Hepatocyte (in vitro differentiated cells): ENCODE data around the gene FAM163A. TPM values are rescaled to one million over a fixed set of nuclear protein-coding genes. Genes with fewer than 3 reads are reported as not detected.

ENCODE experiments used
- DNase-seq: peaks from one replicate; pipeline ENCODE4 v3.0.0-alpha.2; 2016; ENCODE audit warnings: low spot score
- H2AFZ ChIP-seq: fragments of 200-600 bp; sonication (generic); 2 replicates; pipeline ENCODE4 v1.6.0; 2016; ENCODE audit warnings: antibody characterized with exemption, mild to moderate bottlenecking
- H3K27ac ChIP-seq: fragments of 200-600 bp; sonication (generic); 2 replicates; pipeline ENCODE4 v1.5.1; 2016; ENCODE audit warnings: mild to moderate bottlenecking
- H3K27me3 ChIP-seq: fragments of 200-600 bp; sonication (generic); 2 replicates; pipeline ENCODE4 v1.6.1; 2016
- H3K36me3 ChIP-seq: fragments of 200-600 bp; sonication (generic); replicated peaks from 2 replicates; pipeline ENCODE4 v1.5.1; 2016; ENCODE audit warnings: low read depth; ENCODE audit not compliant: insufficient read depth
- H3K4me1 ChIP-seq: fragments of 200-600 bp; sonication (generic); 2 replicates; pipeline ENCODE4 v1.5.1; 2016; ENCODE audit warnings: mild to moderate bottlenecking, moderate library complexity; ENCODE audit not compliant: insufficient read depth
- H3K4me2 ChIP-seq: fragments of 200-600 bp; sonication (generic); 2 replicates; pipeline ENCODE4 v1.6.0; 2016
- H3K4me3 ChIP-seq: fragments of 200-600 bp; sonication (generic); 2 replicates; pipeline ENCODE4 v1.5.1; 2016; ENCODE audit warnings: mild to moderate bottlenecking
- H3K79me2 ChIP-seq: fragments of 200-600 bp; sonication (generic); 2 replicates; pipeline ENCODE4 v1.6.0; 2017; ENCODE audit warnings: mild to moderate bottlenecking
- H3K9me2 ChIP-seq: fragments of 200-600 bp; sonication (generic); replicated peaks from 2 replicates; pipeline ENCODE4 v1.6.0; 2017; ENCODE audit warnings: mild to moderate bottlenecking; ENCODE audit not compliant: insufficient read depth
- H3K9me3 ChIP-seq: fragments of 200-600 bp; sonication (generic); 2 replicates; pipeline ENCODE4 v1.5.1; 2016; ENCODE audit warnings: low read depth, mild to moderate bottlenecking
- H4K20me1 ChIP-seq: fragments of 200-600 bp; sonication (generic); 2 replicates; pipeline ENCODE4 v1.6.0; 2016; ENCODE audit warnings: mild to moderate bottlenecking; ENCODE audit not compliant: insufficient read depth, poor library complexity, severe bottlenecking
- EZH2 ChIP-seq: fragments of 200-600 bp; sonication (generic); IDR thresholded peaks from 2 replicates; pipeline ENCODE4 v1.6.1; 2016; ENCODE audit warnings: antibody characterized with exemption, mild to moderate bottlenecking, borderline replicate concordance
- EZH2phosphoT487 ChIP-seq: fragments of 200-600 bp; sonication (generic); IDR thresholded peaks from one replicate; pipeline ENCODE4 v1.6.1; 2018; ENCODE audit warnings: antibody characterized with exemption, mild to moderate bottlenecking, low read depth, moderate library complexity; ENCODE audit not compliant: unreplicated experiment, severe bottlenecking
- WGBS: methylation state at CpG from one replicate; pipeline ENCODE4 v1.1.6; 2016; ENCODE audit warnings: low lambda C conversion rate; ENCODE audit errors: missing lambda C conversion rate; 5-methylcytosine and 5-hydroxymethylcytosine counted together
- polyA plus RNA-seq: library from polyadenylated mRNA; unstranded; fragments of >200 nt; fragmentation: Nextera tagmentation; extraction: Ambion mirVana; gene quantifications from 2 replicates; pipeline ENCODE4 v1.2.1, GENCODE V29; 2016
- total RNA-seq: library from RNA; depleted of rRNA; stranded (reverse); fragments of >200 nt; gene quantifications from 2 replicates; pipeline ENCODE4 v1.2.3, GENCODE V29; 2014
- TF ChIP-seq, protein P1 (sequence below): fragments of 200-600 bp; sonication (generic); IDR thresholded peaks from 2 replicates; pipeline ENCODE4 v1.5.1; 2016; ENCODE audit warnings: antibody characterized with exemption, mild to moderate bottlenecking; ENCODE audit not compliant: poor library complexity

Gene FAM163A
- total and polyA plus RNA-seq, 2 experiments from 2014 or later, result 0.43 to 0.87 TPM

DNA sequence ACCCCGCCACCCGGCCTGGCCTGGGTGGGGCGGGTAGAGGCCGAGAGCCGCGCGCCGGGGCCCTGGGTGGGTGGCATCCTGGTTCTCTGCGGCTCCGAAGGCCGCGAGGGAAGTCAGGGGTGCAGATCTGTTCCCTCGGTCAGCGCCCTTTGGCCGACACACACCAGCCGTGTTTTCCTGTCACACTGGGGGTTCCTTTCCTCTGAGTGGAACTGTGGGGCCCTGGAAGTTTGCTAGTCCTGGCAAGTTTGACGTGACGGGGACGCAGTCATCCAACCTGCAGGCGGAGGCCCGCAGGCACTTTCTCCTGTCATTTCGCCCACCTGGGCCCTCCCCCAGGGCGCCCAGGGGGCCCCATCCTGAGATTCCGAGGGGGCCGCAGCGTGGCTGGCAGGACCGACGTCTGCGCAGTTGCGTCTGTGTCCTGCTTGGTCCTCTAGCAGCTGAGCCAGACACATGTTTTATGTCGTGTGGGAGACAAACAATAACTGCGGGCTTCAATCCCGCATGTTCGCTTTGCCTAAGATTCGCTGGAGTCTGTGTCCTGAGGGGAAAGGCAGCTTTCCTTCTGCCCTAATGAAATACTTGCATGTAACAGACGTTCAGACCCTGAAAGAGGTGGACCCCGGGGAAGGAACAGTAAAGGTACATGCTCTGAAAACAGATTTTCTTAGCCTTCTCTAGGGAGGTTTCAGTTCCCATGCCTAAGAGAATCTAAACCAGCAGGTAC is 1.5 kb downstream of the FAM163A start:
- no peak overlapping the region for H3K4me3 ChIP-seq

DNA sequence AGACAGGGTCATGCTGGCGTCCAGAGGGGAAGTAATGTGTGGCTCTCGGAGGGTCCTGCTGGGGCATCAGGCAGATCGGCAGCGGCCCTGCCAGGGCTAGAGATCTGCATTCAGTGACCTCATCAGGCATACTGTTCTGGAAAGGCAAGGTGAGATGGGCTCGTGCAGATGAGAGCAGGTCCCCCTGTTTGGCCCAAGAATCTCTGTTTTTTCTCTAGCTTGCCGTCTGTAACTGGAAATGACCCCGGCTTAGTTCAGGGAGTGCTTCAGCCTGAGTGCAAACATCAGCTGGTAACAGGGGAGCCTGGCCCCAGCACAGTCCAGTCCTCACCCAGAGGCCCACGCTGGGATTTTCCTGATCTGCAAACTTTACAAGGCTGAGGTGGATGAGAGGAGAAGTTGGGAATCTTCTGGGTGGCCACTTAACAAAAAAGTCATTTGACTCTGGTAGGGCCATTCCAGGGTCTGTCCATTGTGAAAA is 2.1 kb downstream of the FAM163A start:
- Histone ChIP-seq H3K27ac (no peak overlapping the region), H4K20me1 (no peaks in the 10 kb centered on the region), H3K27me3 (peaks cover 80% of the 10 kb centered on the region), H3K36me3 (no peaks in the 10 kb centered on the region), H3K9me3 (no peaks in the 10 kb centered on the region), H3K79me2 (no peaks in the 10 kb centered on the region), H2AFZ (no peak overlapping the region), H3K4me1 (peaks cover 12% of the 10 kb centered on the region), H3K4me2 (peak overlapping the region; percentile 53), H3K4me3 (no peak overlapping the region), H3K9me2 (no peaks in the 10 kb centered on the region)
- TF ChIP-seq, protein P1, sequence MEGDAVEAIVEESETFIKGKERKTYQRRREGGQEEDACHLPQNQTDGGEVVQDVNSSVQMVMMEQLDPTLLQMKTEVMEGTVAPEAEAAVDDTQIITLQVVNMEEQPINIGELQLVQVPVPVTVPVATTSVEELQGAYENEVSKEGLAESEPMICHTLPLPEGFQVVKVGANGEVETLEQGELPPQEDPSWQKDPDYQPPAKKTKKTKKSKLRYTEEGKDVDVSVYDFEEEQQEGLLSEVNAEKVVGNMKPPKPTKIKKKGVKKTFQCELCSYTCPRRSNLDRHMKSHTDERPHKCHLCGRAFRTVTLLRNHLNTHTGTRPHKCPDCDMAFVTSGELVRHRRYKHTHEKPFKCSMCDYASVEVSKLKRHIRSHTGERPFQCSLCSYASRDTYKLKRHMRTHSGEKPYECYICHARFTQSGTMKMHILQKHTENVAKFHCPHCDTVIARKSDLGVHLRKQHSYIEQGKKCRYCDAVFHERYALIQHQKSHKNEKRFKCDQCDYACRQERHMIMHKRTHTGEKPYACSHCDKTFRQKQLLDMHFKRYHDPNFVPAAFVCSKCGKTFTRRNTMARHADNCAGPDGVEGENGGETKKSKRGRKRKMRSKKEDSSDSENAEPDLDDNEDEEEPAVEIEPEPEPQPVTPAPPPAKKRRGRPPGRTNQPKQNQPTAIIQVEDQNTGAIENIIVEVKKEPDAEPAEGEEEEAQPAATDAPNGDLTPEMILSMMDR, result no peak
- no peak for TF ChIP-seq EZH2
- no peak for TF ChIP-seq EZH2phosphoT487
- DNase-seq, result peak; percentile 16
- WGBS, result 49% methylated on average over 8 of the region's 8 CpGs

More for the DNA sequence above, 1.5 kb downstream of the FAM163A start:
- H3K9me2 ChIP-seq, result no peaks in the 10 kb centered on the region
- no peak overlapping the region for H3K27ac ChIP-seq
- no peaks in the 10 kb centered on the region for H3K79me2 ChIP-seq
- TF ChIP-seq EZH2phosphoT487 (peak; percentile 32), EZH2 (no peak)
- TF ChIP-seq, protein P1, result no peak
- peaks cover 86% of the 10 kb centered on the region for H3K27me3 ChIP-seq
- no peaks in the 10 kb centered on the region for H4K20me1 ChIP-seq
- peaks cover 12% of the 10 kb centered on the region for H3K4me1 ChIP-seq
- H2AFZ ChIP-seq, result peak overlapping the region; percentile 81
- no peaks in the 10 kb centered on the region for H3K9me3 ChIP-seq
- no peaks in the 10 kb centered on the region for H3K36me3 ChIP-seq
- 51% methylated on average over 21 of the region's 37 CpGs for WGBS
- H3K4me2 ChIP-seq, result peak overlapping the region; percentile 97
- DNase-seq, result no peak

DNA sequence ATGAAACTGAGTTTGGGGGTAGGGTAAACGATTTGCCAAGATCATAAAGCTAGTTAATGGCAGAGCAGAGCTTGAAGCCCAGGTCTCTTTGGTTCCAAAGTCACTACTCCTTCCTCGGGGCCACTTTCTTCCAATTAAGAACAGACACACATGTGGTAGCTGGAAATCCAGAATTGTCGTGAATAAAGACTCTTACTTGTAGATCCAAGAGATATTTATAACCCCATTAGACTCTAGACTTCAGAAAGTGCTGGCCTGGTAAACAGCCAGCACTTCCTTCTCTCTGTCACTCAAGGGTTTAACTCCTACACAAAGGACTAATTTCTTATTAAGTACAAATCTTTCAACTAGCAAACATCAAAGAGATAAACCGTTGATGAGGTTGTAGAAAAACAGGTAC is 2.7 kb downstream of the FAM163A start:
- Histone ChIP-seq H2AFZ (no peak overlapping the region), H4K20me1 (no peaks in the 10 kb centered on the region), H3K27me3 (peaks cover 79% of the 10 kb centered on the region), H3K9me3 (no peaks in the 10 kb centered on the region), H3K36me3 (no peaks in the 10 kb centered on the region), H3K79me2 (no peaks in the 10 kb centered on the region), H3K9me2 (no peaks in the 10 kb centered on the region), H3K4me1 (peaks cover 12% of the 10 kb centered on the region), H3K4me2 (no peak overlapping the region), H3K4me3 (no peak overlapping the region), H3K27ac (no peak overlapping the region)
- DNase-seq, result no peak
- TF ChIP-seq, protein P1, result no peak
- TF ChIP-seq EZH2phosphoT487 (no peak), EZH2 (no peak)
- WGBS, result 71% methylated on average over 4 of the region's 4 CpGs
